Measurements from ENCODE around the gene TPSG1.

Gene TPSG1

DNA sequence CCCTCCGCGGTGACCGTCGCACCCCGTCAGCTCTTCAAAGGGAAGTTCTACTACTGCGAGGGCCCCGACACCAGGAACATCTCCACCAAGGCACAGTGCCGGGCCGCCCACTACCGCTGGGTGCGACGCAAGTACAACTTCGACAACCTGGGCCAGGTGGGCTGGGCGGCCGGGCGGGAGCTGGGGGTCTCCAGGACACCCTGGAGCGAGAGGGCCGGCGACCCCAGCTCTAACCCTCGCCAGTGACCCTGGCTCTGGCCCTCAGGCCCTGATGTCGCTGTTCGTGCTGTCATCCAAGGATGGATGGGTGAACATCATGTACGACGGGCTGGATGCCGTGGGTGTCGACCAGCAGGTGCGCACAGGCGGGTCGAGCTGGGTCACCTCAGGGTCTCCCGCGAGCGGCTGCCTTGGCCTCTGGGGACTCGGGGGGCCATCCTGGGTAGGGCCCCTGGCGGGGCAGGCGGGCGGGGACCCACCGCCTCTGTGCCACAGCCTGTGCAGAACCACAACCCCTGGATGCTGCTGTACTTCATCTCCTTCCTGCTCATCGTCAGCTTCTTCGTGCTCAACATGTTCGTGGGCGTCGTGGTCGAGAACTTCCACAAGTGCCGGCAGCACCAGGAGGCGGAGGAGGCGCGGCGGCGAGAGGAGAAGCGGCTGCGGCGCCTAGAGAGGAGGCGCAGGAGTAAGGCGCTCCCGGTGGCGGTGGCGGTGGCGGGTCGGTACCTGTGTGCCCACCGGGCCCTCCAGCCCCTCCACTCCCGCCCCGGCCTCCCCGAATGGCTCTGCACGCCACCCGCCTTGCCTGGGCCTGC is 13.4 kb downstream of the TPSG1 start:
- no peak for DNase-seq (ENCODE audit: low spot score)
- TF ChIP-seq, protein P1, sequence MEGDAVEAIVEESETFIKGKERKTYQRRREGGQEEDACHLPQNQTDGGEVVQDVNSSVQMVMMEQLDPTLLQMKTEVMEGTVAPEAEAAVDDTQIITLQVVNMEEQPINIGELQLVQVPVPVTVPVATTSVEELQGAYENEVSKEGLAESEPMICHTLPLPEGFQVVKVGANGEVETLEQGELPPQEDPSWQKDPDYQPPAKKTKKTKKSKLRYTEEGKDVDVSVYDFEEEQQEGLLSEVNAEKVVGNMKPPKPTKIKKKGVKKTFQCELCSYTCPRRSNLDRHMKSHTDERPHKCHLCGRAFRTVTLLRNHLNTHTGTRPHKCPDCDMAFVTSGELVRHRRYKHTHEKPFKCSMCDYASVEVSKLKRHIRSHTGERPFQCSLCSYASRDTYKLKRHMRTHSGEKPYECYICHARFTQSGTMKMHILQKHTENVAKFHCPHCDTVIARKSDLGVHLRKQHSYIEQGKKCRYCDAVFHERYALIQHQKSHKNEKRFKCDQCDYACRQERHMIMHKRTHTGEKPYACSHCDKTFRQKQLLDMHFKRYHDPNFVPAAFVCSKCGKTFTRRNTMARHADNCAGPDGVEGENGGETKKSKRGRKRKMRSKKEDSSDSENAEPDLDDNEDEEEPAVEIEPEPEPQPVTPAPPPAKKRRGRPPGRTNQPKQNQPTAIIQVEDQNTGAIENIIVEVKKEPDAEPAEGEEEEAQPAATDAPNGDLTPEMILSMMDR (IDR thresholded peaks at IDR 0.05; ENCODE audit: extremely low read depth, missing control alignments): no peak

DNA sequence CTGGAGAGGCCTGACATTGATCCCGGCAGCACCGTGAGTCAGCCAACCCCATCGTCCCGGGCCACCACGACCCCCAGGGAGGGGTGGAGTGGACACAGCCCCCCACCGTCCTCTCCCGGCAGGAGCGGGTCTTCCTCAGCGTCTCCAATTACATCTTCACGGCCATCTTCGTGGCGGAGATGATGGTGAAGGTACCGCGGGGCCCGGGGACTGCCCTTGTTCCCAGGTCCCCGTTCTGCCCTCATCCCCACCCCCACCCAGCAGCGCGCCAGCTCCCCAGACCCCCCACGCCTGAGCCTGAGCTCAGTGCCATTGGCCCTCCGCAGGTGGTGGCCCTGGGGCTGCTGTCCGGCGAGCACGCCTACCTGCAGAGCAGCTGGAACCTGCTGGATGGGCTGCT is 14.6 kb downstream of the TPSG1 start:
- TF ChIP-seq, protein P1 (IDR thresholded peaks at IDR 0.05; ENCODE audit: extremely low read depth, missing control alignments): no peak
- no peak for DNase-seq (ENCODE audit: low spot score)

DNA sequence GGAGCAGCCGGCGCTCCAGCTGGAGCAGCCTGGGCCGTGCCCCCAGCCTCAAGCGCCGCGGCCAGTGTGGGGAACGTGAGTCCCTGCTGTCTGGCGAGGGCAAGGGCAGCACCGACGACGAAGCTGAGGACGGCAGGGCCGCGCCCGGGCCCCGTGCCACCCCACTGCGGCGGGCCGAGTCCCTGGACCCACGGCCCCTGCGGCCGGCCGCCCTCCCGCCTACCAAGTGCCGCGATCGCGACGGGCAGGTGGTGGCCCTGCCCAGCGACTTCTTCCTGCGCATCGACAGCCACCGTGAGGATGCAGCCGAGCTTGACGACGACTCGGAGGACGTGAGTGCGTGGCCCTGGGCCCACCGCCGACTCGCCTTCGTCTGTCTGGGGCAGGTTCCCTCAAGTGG is 16.0 kb downstream of the TPSG1 start:
- TF ChIP-seq, protein P1 (IDR thresholded peaks at IDR 0.05; ENCODE audit: extremely low read depth, missing control alignments): no peak
- DNase-seq (ENCODE audit: low spot score): no peak

DNA sequence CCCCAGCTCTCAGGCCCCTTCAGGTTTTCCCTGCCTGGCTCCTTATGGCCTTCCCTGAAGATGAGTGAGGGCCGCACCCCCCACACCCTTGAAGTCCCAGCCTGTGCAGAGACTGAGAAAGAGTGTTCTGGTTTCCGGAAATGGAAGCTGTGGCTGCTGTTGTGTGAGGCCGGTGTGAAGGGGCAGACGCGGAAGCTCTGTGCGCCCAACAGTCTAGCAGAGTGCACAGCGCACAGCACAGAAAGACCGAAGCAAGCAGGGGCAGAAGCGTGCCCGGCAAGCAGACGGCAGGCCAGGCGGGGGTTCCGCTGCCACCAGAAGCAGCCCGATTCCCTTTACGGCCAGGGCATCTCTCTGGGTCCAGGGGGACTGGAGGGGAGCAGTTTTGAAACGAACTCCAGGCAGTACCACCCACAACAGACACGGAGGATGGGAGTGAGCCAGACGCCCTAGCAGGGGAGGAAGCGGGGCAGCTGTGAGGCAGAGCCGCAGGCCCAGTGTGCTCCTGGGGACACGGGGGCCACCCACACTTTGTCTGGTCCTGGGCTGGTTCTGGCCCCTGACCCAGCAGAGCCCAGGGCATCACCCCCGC is 16.7 kb downstream of the TPSG1 start:
- TF ChIP-seq, protein P1 (IDR thresholded peaks at IDR 0.05; ENCODE audit: extremely low read depth, missing control alignments): no peak
- no peak for DNase-seq (ENCODE audit: low spot score)

DNA sequence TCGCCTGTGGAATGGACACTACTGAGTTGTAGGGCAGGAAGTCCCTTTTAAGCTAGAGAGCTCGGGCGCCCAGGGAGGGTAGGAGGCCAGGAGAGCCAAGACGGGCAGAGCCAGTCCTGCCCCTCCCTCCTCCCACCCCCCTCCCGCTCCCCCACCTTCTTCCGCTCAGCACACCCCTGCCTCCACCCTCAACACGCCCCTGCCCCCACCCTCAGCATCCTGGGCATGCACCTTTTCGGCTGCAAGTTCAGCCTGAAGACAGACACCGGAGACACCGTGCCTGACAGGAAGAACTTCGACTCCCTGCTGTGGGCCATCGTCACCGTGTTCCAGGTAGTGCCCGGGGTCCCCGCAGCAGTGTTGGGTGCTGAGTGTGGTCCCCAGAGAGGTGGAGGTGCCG is 18.3 kb downstream of the TPSG1 start:
- no peak for DNase-seq (ENCODE audit: low spot score)
- TF ChIP-seq, protein P1 (IDR thresholded peaks at IDR 0.05; ENCODE audit: extremely low read depth, missing control alignments): no peak

DNA sequence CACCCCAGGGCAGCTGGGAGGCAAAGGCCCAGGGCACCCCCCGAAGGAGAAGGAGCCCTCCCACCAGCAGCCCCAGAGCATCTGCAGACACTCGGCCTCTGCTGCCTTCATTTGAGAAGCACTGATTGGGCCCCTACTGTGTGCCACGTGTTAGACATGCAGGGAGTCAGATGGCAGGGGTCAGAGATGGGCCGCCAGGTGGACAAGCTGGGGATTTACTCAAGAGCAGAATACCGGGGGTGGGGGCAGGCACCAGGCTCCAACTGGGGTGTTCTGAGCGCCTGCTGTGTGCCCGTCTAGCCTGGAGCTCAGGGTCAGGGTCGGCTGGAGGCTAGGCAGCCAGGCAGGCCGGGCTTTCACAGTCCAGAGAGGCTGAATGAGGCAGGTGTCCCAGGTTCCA is 18.7 kb downstream of the TPSG1 start:
- no peak for DNase-seq (ENCODE audit: low spot score)
- TF ChIP-seq, protein P1 (IDR thresholded peaks at IDR 0.05; ENCODE audit: extremely low read depth, missing control alignments): no peak

DNA sequence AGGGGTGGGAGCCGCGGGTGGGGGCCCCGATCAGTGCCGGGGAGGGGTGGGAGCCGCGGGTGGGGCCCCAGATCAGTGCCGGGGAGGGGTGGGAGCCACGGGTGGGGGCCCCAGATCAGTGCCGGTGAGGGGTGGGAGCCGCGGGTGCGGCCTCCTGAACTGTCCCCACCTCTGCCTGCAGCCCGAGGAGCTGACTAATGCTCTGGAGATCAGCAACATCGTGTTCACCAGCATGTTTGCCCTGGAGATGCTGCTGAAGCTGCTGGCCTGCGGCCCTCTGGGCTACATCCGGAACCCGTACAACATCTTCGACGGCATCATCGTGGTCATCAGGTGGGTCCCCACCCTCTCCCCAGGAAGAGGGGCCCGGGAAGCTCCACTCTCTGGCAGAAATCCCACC is 20.1 kb downstream of the TPSG1 start:
- TF ChIP-seq, protein P1 (IDR thresholded peaks at IDR 0.05; ENCODE audit: extremely low read depth, missing control alignments): no peak
- DNase-seq (ENCODE audit: low spot score): no peak

Measured in GM20000 (cell line).